Mesothelial cell of epicardium (in vitro differentiated cells): ENCODE data around the gene BORCS5. TPM values are rescaled to one million over a fixed set of nuclear protein-coding genes. Genes with fewer than 3 reads are reported as not detected.

ENCODE experiments used
- DNase-seq, 2 experiments: peaks; one replicate each; pipeline ENCODE4 v3.0.0; 2021; ENCODE audit warnings: low spot score in 2 of 2; ENCODE audit not compliant: unreplicated experiment in 2 of 2
- H3K27ac Mint-ChIP-seq: 2 replicates; pipeline ENCODE4 v1.8.0; 2021; ENCODE audit warnings: mixed read lengths
- H3K27me3 Mint-ChIP-seq: 2 replicates; pipeline ENCODE4 v1.8.0; 2021; ENCODE audit warnings: low read depth, mixed read lengths
- H3K36me3 Mint-ChIP-seq: 2 replicates; pipeline ENCODE4 v1.8.0; 2021; ENCODE audit warnings: mixed read lengths
- H3K4me1 Mint-ChIP-seq: 2 replicates; pipeline ENCODE4 v1.8.0; 2021; ENCODE audit warnings: mixed read lengths
- H3K4me3 Mint-ChIP-seq: 2 replicates; pipeline ENCODE4 v1.8.0; 2021; ENCODE audit warnings: mild to moderate bottlenecking, moderate library complexity, mixed read lengths
- H3K9me3 Mint-ChIP-seq: 2 replicates; pipeline ENCODE4 v1.8.0; 2021; ENCODE audit warnings: mixed read lengths
- total RNA-seq: library from RNA; stranded (reverse); gene quantifications from 3 replicates; pipeline ENCODE4 v1.2.1, GENCODE V29; 2021
- TF ChIP-seq, protein P1 (sequence below): fragments of 200-600 bp; sonication (generic); IDR thresholded peaks from one replicate; pipeline ENCODE4 v1.5.0; 2021; ENCODE audit warnings: antibody characterized with exemption; ENCODE audit not compliant: unreplicated experiment

The BORCS5 gene
- total RNA-seq, 1 donor from 2014 or later, result 11.0 TPM

GRCh38 chr12:12399776-12400305 is 43.0 kb downstream of the BORCS5 start:
- H3K27ac Mint-ChIP-seq, result no peak overlapping the region
- H3K4me1 Mint-ChIP-seq, result peaks cover 38% of the 10 kb centered on the region
- peaks cover 7% of the 10 kb centered on the region for H3K36me3 Mint-ChIP-seq
- H3K4me3 Mint-ChIP-seq, result no peak overlapping the region
- no peaks in the 10 kb centered on the region for H3K27me3 Mint-ChIP-seq
- TF ChIP-seq, protein P1, sequence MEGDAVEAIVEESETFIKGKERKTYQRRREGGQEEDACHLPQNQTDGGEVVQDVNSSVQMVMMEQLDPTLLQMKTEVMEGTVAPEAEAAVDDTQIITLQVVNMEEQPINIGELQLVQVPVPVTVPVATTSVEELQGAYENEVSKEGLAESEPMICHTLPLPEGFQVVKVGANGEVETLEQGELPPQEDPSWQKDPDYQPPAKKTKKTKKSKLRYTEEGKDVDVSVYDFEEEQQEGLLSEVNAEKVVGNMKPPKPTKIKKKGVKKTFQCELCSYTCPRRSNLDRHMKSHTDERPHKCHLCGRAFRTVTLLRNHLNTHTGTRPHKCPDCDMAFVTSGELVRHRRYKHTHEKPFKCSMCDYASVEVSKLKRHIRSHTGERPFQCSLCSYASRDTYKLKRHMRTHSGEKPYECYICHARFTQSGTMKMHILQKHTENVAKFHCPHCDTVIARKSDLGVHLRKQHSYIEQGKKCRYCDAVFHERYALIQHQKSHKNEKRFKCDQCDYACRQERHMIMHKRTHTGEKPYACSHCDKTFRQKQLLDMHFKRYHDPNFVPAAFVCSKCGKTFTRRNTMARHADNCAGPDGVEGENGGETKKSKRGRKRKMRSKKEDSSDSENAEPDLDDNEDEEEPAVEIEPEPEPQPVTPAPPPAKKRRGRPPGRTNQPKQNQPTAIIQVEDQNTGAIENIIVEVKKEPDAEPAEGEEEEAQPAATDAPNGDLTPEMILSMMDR, result no peak
- peaks cover 11% of the 10 kb centered on the region for H3K9me3 Mint-ChIP-seq
- DNase-seq, result no peak

DNA sequence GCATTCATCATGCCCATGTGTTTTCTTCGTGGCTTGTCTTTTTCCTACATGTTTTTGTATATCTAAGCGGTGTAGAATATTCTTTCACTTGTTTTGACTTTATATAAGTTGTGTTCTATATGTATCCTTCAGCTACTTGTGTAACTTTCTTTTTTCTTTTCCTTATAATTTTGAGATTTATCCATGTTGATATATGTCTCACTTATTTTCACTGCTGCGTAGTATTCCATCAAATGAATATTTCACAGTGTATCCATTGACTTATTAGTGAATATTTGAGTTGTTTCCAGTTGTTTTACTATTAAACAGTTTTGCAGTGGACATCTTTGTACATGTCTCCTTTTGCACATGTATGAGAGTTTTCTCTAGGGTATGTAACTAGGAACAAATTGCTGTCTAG is 43.9 kb downstream of the BORCS5 start:
- no peaks in the 10 kb centered on the region for H3K27me3 Mint-ChIP-seq
- peaks cover 11% of the 10 kb centered on the region for H3K9me3 Mint-ChIP-seq
- H3K4me1 Mint-ChIP-seq, result peaks cover 36% of the 10 kb centered on the region
- H3K27ac Mint-ChIP-seq, result no peak overlapping the region
- no peak for DNase-seq
- H3K4me3 Mint-ChIP-seq, result no peak overlapping the region
- H3K36me3 Mint-ChIP-seq, result peaks cover 5% of the 10 kb centered on the region
- TF ChIP-seq, protein P1, result no peak

DNA sequence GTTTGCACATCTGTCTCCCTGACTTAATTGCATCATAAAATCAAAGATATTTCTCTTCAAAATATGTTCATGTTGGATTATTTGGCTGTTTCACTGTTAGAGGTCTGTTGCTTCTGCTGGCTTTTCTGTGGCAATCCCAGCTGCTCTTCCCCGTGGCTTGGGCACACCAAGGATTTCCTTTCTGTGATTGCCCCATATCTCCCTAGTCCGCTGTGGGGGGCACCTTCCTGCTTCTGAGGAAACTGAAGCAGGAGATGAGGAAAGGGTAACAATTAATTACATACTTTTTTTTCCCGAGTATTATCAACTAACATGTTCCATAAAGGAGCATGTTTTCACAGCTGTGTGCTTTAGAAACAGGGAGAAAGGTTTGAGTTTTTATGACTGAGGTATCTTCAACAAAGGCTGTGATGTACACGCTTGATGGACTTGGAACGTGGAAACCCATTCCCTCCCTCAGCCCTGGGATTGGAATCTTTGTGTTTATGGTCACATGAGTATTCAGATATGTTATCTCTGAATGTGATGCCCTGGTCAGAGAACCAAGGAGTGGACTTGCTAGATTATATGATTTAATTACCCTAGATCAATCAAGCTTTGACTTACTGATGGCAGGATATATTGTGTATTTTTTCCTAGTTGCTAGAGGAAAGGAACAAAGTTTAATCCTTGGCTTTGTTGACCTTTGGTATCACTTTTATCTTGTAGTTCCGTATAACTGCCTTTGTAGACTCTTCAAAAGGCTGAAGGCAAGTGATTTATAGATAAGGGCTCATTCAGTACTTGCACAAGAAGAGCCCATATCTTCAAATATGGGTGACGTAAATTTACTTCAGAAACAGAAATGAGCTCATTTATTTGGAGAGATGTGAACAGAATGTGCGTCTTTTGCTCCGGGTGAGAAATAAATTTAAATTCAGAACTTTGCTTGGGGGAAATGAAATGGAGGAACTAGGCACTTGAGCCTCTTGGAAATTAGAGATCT is 46.7 kb downstream of the BORCS5 start:
- H3K4me1 Mint-ChIP-seq, result peaks cover 18% of the 10 kb centered on the region
- H3K27ac Mint-ChIP-seq, result no peak overlapping the region
- H3K9me3 Mint-ChIP-seq, result peaks cover 11% of the 10 kb centered on the region

GRCh38 chr12:12404297-12404696 is 47.4 kb downstream of the BORCS5 start:
- TF ChIP-seq, protein P1, result no peak
- no peak for DNase-seq
- H3K36me3 Mint-ChIP-seq, result peaks cover 5% of the 10 kb centered on the region
- peaks cover 18% of the 10 kb centered on the region for H3K4me1 Mint-ChIP-seq
- peaks cover 11% of the 10 kb centered on the region for H3K9me3 Mint-ChIP-seq
- H3K4me3 Mint-ChIP-seq, result no peak overlapping the region
- no peaks in the 10 kb centered on the region for H3K27me3 Mint-ChIP-seq
- no peak overlapping the region for H3K27ac Mint-ChIP-seq

More for the DNA sequence above, 46.7 kb downstream of the BORCS5 start:
- H3K36me3 Mint-ChIP-seq, result peaks cover 5% of the 10 kb centered on the region
- DNase-seq, result no peak
- no peaks in the 10 kb centered on the region for H3K27me3 Mint-ChIP-seq
- no peak overlapping the region for H3K4me3 Mint-ChIP-seq
- TF ChIP-seq, protein P1, result no peak

GRCh38 chr12:12405882-12406281 is 49.0 kb downstream of the BORCS5 start:
- TF ChIP-seq, protein P1, result no peak
- no peaks in the 10 kb centered on the region for H3K27me3 Mint-ChIP-seq
- no peak overlapping the region for H3K27ac Mint-ChIP-seq
- no peak overlapping the region for H3K4me3 Mint-ChIP-seq
- peaks cover 12% of the 10 kb centered on the region for H3K4me1 Mint-ChIP-seq
- peaks cover 7% of the 10 kb centered on the region for H3K36me3 Mint-ChIP-seq
- H3K9me3 Mint-ChIP-seq, result peaks cover 10% of the 10 kb centered on the region
- no peak for DNase-seq
